Caco-2 (cell line): Measurements from ENCODE around the gene BCL2L13. TPM values are rescaled to one million over a fixed set of nuclear protein-coding genes. Genes with fewer than 3 reads are reported as not detected.

Experiments used
- BruUV-seq: library from RNA; stranded (reverse); fragments of 400-500 nt; replicated peaks from 2 replicates; lab custom pipeline; 2021; lab: Mats Ljungman, UMichigan
- CTCF ChIA-PET: fragments of 300-600 bp; sonication (Branson Sonifier 250); formaldehyde crosslinking; loops from one replicate; lab custom pipeline; 2022; ENCODE audit warnings: antibody characterized with exemption; lab: Charles Lee
- POLR2A ChIA-PET: fragments of 300-600 bp; sonication (Branson Sonifier 250); formaldehyde crosslinking; loops from one replicate; lab custom pipeline; 2022; ENCODE audit warnings: antibody characterized with exemption; lab: Charles Lee
- DNase-seq, 2 experiments: peaks; one replicate each; pipeline versions ENCODE4 v3.0.0 to v3.0.0-alpha.2; 2020 to 2022
- H3K27me3 ChIP-seq: replicated peaks from 2 replicates; pipeline ENCODE4 v1.6.0; 2011; ENCODE audit warnings: low read length; ENCODE audit not compliant: control insufficient read depth, insufficient read depth
- H3K36me3 ChIP-seq: 2 replicates; pipeline ENCODE4 v1.5.1; 2011; ENCODE audit warnings: low read length; ENCODE audit not compliant: control insufficient read depth, insufficient read depth
- H3K4me1 ChIP-seq: fragments of 250-450 bp; sonication (Bioruptor Pico); 2 replicates; pipeline ENCODE4 v1.5.1; 2020; ENCODE audit warnings: mild to moderate bottlenecking
- H3K4me3 ChIP-seq: 2 replicates; pipeline ENCODE4 v1.5.1; 2011; ENCODE audit warnings: low read depth, mild to moderate bottlenecking, control low read depth, low read length
- H3K9me3 ChIP-seq: fragments of 250-450 bp; sonication (Bioruptor Pico); 2 replicates; pipeline ENCODE4 v1.5.1; 2020; ENCODE audit warnings: mild to moderate bottlenecking, moderate library complexity
- H3K27ac Mint-ChIP-seq: one replicate; pipeline ENCODE4 v1.8.0; 2022; ENCODE audit warnings: mixed read lengths; ENCODE audit not compliant: unreplicated experiment
- H3K27me3 Mint-ChIP-seq: one replicate; pipeline ENCODE4 v1.8.0; 2022; ENCODE audit warnings: mixed read lengths; ENCODE audit not compliant: insufficient read depth, unreplicated experiment
- H3K36me3 Mint-ChIP-seq: one replicate; pipeline ENCODE4 v1.8.0; 2022; ENCODE audit warnings: mild to moderate bottlenecking, mixed read lengths; ENCODE audit not compliant: insufficient read depth, unreplicated experiment
- H3K4me1 Mint-ChIP-seq: one replicate; pipeline ENCODE4 v1.8.0; 2022; ENCODE audit warnings: low read depth, mixed read lengths; ENCODE audit not compliant: unreplicated experiment
- H3K4me3 Mint-ChIP-seq: one replicate; pipeline ENCODE4 v1.8.0; 2022; ENCODE audit warnings: mild to moderate bottlenecking, moderate library complexity, mixed read lengths; ENCODE audit not compliant: unreplicated experiment
- H3K9me3 Mint-ChIP-seq: one replicate; pipeline ENCODE4 v1.8.0; 2022; ENCODE audit warnings: mixed read lengths; ENCODE audit not compliant: unreplicated experiment
- CTCF ChIP-seq, 2 experiments: fragments of 200-600 bp in 1 of 2; IDR thresholded peaks; 1 replicate in 1 of 2; 2 replicates in 1 of 2; pipeline versions ENCODE4 v1.5.1 to v1.8.0; 2011 to 2022; ENCODE audit warnings: antibody characterized with exemption in 1 of 2, control low read depth in 1 of 2, inconsistent platforms in 1 of 2, low read depth in 1 of 2, low read length in 1 of 2, mild to moderate bottlenecking in 1 of 2, moderate library complexity in 1 of 2; ENCODE audit not compliant: insufficient read depth in 1 of 2, severe bottlenecking in 1 of 2, unreplicated experiment in 1 of 2
- intact Hi-C: fragments of 100-400 bp; cut with micrococcal nuclease; formaldehyde crosslinking; loops from one replicate; pipeline ENCODE4 v1.10.0; 2022; ENCODE audit not compliant: unreplicated experiment
- total RNA-seq: library from RNA; stranded (reverse); gene quantifications from 2 replicates; pipeline ENCODE4 v1.2.3, GENCODE V29; 2022

Gene BCL2L13
- total RNA-seq, 1 experiment from 2014 or later = 34.3 TPM

- ChIA-PET POLR2A (no interaction called here), CTCF (no interaction called here)
- Histone ChIP-seq H3K9me3 (no peaks in the 10 kb centered on the region), H3K4me3 (no peak overlapping the region), H3K4me1 (no peaks in the 10 kb centered on the region), H3K27me3 (no peaks in the 10 kb centered on the region), H3K36me3 (no peaks in the 10 kb centered on the region)
- no TSS peak for BruUV-seq
- Mint-ChIP-seq H3K36me3 (no peaks in the 10 kb centered on the region), H3K27ac (no peak overlapping the region), H3K4me3 (no peak overlapping the region), H3K4me1 (no peaks in the 10 kb centered on the region), H3K9me3 (no peaks in the 10 kb centered on the region), H3K27me3 (no peaks in the 10 kb centered on the region)
- no peak for DNase-seq
- intact Hi-C loops = loop anchor here (10.0 kb wide), 1 partner anchor 248 kb away; no protein-coding TSS in a partner anchor
- TF ChIP-seq CTCF (IDR thresholded peaks at IDR 0.05; ENCODE audit: insufficient read depth in 1 of 2, low read depth in 1 of 2, low read length in 1 of 2, severe bottlenecking in 1 of 2, unreplicated experiment in 1 of 2) = no peak
Measured at GRCh38 chr22:17746916-17747315, 108.4 kb downstream of the BCL2L13 start.

GRCh38 chr22:17748555-17749353 is 110.2 kb downstream of the BCL2L13 start:
- Histone ChIP-seq H3K4me3 (no peak overlapping the region), H3K27me3 (no peaks in the 10 kb centered on the region), H3K9me3 (no peaks in the 10 kb centered on the region), H3K4me1 (no peaks in the 10 kb centered on the region), H3K36me3 (no peaks in the 10 kb centered on the region)
- no peak overlapping the region for H3K4me3 Mint-ChIP-seq
- H3K27ac Mint-ChIP-seq = no peak overlapping the region
- intact Hi-C loops = loop anchor here (10.0 kb wide), 1 partner anchor 246 kb away; no protein-coding TSS in a partner anchor
- TF ChIP-seq CTCF (IDR thresholded peaks at IDR 0.05; ENCODE audit: insufficient read depth in 1 of 2, low read depth in 1 of 2, low read length in 1 of 2, severe bottlenecking in 1 of 2, unreplicated experiment in 1 of 2) = no peak
- no TSS peak for BruUV-seq
- H3K9me3 Mint-ChIP-seq = no peaks in the 10 kb centered on the region
- ChIA-PET POLR2A (interaction anchor here (0.6 kb wide), 1 partner anchor 187 kb away, joined by 6 read pairs; no protein-coding TSS in a partner anchor), CTCF (no interaction called here)
- H3K4me1 Mint-ChIP-seq = no peaks in the 10 kb centered on the region
- no peak for DNase-seq
- no peaks in the 10 kb centered on the region for H3K27me3 Mint-ChIP-seq
- no peaks in the 10 kb centered on the region for H3K36me3 Mint-ChIP-seq

- Mint-ChIP-seq H3K4me1 (no peaks in the 10 kb centered on the region), H3K27ac (no peak overlapping the region), H3K4me3 (no peak overlapping the region), H3K9me3 (no peaks in the 10 kb centered on the region), H3K36me3 (no peaks in the 10 kb centered on the region), H3K27me3 (no peaks in the 10 kb centered on the region)
- Histone ChIP-seq H3K36me3 (no peaks in the 10 kb centered on the region), H3K4me3 (no peak overlapping the region), H3K27me3 (no peaks in the 10 kb centered on the region), H3K9me3 (no peaks in the 10 kb centered on the region), H3K4me1 (no peaks in the 10 kb centered on the region)
- intact Hi-C loops = loop anchor here (10.0 kb wide), 1 partner anchor 245 kb away; no protein-coding TSS in a partner anchor
- TF ChIP-seq CTCF (IDR thresholded peaks at IDR 0.05; ENCODE audit: insufficient read depth in 1 of 2, low read depth in 1 of 2, low read length in 1 of 2, severe bottlenecking in 1 of 2, unreplicated experiment in 1 of 2) = no peak
- no TSS peak for BruUV-seq
- POLR2A ChIA-PET = interaction anchor here (0.6 kb wide), 1 partner anchor 188 kb away, joined by 6 read pairs; no protein-coding TSS in a partner anchor
- CTCF ChIA-PET = no interaction called here
- DNase-seq = no peak
Measured at GRCh38 chr22:17749605-17750395, 111.2 kb downstream of the BCL2L13 start.
